ENCODE data around the gene RASA1.

Gene RASA1

GRCh38 chr5:87383216-87383615, 115.5 kb downstream of the RASA1 start:
- H2AFZ ChIP-seq (ENCODE audit: low read length), result no peak overlapping the region
- no peak overlapping the region for H3K14ac ChIP-seq (ENCODE audit: low read length)
- H3K36me3 ChIP-seq (replicated peaks in 1 of 2; ENCODE audit: control insufficient read depth in 2 of 2, insufficient read depth in 2 of 2, low read length in 2 of 2), result peaks cover 3 to 99% of the 10 kb centered on the region in 2 donors
- H2AK5ac ChIP-seq (ENCODE audit: low read depth, low read length), result no peak overlapping the region
- no peaks in the 10 kb centered on the region for H3K27me3 ChIP-seq (ENCODE audit: control insufficient read depth in 3 of 3, insufficient read depth in 3 of 3, low read depth in 1 of 3, low read length in 3 of 3)
- H3K9me3 ChIP-seq (replicated peaks in 1 of 2; ENCODE audit: control insufficient read depth in 2 of 2, insufficient read depth in 1 of 2, low read depth in 1 of 2, low read length in 2 of 2), result no peaks in the 10 kb centered on the region
- WGBS, 2 donors (ENCODE audit: extremely low coverage in 2 of 2, insufficient read length in 2 of 2, insufficient replicate concordance in 1 of 2), result no CpG with 5 or more reads among the region's 1 CpG
- H3K9ac ChIP-seq (ENCODE audit: low read depth, low read length, poor library complexity), result no peak overlapping the region
- H4K91ac ChIP-seq (ENCODE audit: low read depth, low read length, poor library complexity), result no peak overlapping the region
- no peak overlapping the region for H3K27ac ChIP-seq (replicated peaks; ENCODE audit: low read length)
- H3K4me3 ChIP-seq (ENCODE audit: low read length in 2 of 2), result no peak overlapping the region
- no peak overlapping the region for H2BK12ac ChIP-seq (ENCODE audit: low read length)
- H3K4ac ChIP-seq (ENCODE audit: low read length), result no peak overlapping the region
- H3K4me1 ChIP-seq (ENCODE audit: control insufficient read depth in 2 of 2, insufficient read depth in 1 of 2, low read depth in 1 of 2, low read length in 2 of 2), result no peaks in the 10 kb centered on the region
- H2BK5ac ChIP-seq (ENCODE audit: low read length), result no peak overlapping the region
- no peak overlapping the region for H2BK15ac ChIP-seq (ENCODE audit: low read length)
- no peak overlapping the region for H2BK120ac ChIP-seq (ENCODE audit: low read depth, low read length)
- no peak overlapping the region for H3K4me2 ChIP-seq (ENCODE audit: insufficient read depth, low read length, poor library complexity, severe bottlenecking)
- DNase-seq (ENCODE audit: low spot score), result no peak
- no peak overlapping the region for H3K18ac ChIP-seq (ENCODE audit: low read length)
- no peak overlapping the region for H4K8ac ChIP-seq (ENCODE audit: low read depth, low read length)
- no peak overlapping the region for H3K23ac ChIP-seq (ENCODE audit: low read depth, low read length, poor library complexity)
- no peaks in the 10 kb centered on the region for H3K79me1 ChIP-seq (ENCODE audit: low read depth, low read length)

GRCh38 chr5:87385802-87386201, 118.1 kb downstream of the RASA1 start:
- Histone ChIP-seq H2AFZ (ENCODE audit: low read length) (no peak overlapping the region), H3K36me3 (replicated peaks in 1 of 2; ENCODE audit: control insufficient read depth in 2 of 2, insufficient read depth in 2 of 2, low read length in 2 of 2) (peaks cover 8 to 99% of the 10 kb centered on the region in 2 donors), H3K4me2 (ENCODE audit: insufficient read depth, low read length, poor library complexity, severe bottlenecking) (no peak overlapping the region), H3K18ac (ENCODE audit: low read length) (no peak overlapping the region), H3K27ac (replicated peaks; ENCODE audit: low read length) (no peak overlapping the region), H2BK5ac (ENCODE audit: low read length) (no peak overlapping the region), H3K4me1 (ENCODE audit: control insufficient read depth in 2 of 2, insufficient read depth in 1 of 2, low read depth in 1 of 2, low read length in 2 of 2) (no peaks in the 10 kb centered on the region), H2BK15ac (ENCODE audit: low read length) (no peak overlapping the region), H3K4me3 (ENCODE audit: low read length in 2 of 2) (no peak overlapping the region), H3K4ac (ENCODE audit: low read length) (no peak overlapping the region), H3K27me3 (ENCODE audit: control insufficient read depth in 3 of 3, insufficient read depth in 3 of 3, low read depth in 1 of 3, low read length in 3 of 3) (no peaks in the 10 kb centered on the region), H3K9ac (ENCODE audit: low read depth, low read length, poor library complexity) (no peak overlapping the region), H2BK120ac (ENCODE audit: low read depth, low read length) (no peak overlapping the region), H2BK12ac (ENCODE audit: low read length) (no peak overlapping the region), H3K14ac (ENCODE audit: low read length) (no peak overlapping the region), H3K23ac (ENCODE audit: low read depth, low read length, poor library complexity) (no peak overlapping the region), H3K79me1 (ENCODE audit: low read depth, low read length) (no peaks in the 10 kb centered on the region), H4K8ac (ENCODE audit: low read depth, low read length) (no peak overlapping the region), H3K9me3 (replicated peaks in 1 of 2; ENCODE audit: control insufficient read depth in 2 of 2, insufficient read depth in 1 of 2, low read depth in 1 of 2, low read length in 2 of 2) (no peaks in the 10 kb centered on the region), H2AK5ac (ENCODE audit: low read depth, low read length) (no peak overlapping the region), H4K91ac (ENCODE audit: low read depth, low read length, poor library complexity) (no peak overlapping the region)
- no peak for DNase-seq (ENCODE audit: low spot score)
- WGBS, 2 donors (ENCODE audit: extremely low coverage in 2 of 2, insufficient read length in 2 of 2, insufficient replicate concordance in 1 of 2), result no CpG with 5 or more reads among the region's 2 CpGs

- no peak overlapping the region for H3K9ac ChIP-seq (ENCODE audit: low read depth, low read length, poor library complexity)
- H4K8ac ChIP-seq (ENCODE audit: low read depth, low read length), result no peak overlapping the region
- H2BK15ac ChIP-seq (ENCODE audit: low read length), result no peak overlapping the region
- H3K36me3 ChIP-seq (replicated peaks in 1 of 2; ENCODE audit: control insufficient read depth in 2 of 2, insufficient read depth in 2 of 2, low read length in 2 of 2), result peaks cover 18 to 99% of the 10 kb centered on the region in 2 donors
- H2BK5ac ChIP-seq (ENCODE audit: low read length), result no peak overlapping the region
- no peak overlapping the region for H3K4me3 ChIP-seq (ENCODE audit: low read length in 2 of 2)
- H3K4ac ChIP-seq (ENCODE audit: low read length), result no peak overlapping the region
- H3K18ac ChIP-seq (ENCODE audit: low read length), result no peak overlapping the region
- no CpG with 5 or more reads among the region's 2 CpGs for WGBS, 2 donors (ENCODE audit: extremely low coverage in 2 of 2, insufficient read length in 2 of 2, insufficient replicate concordance in 1 of 2)
- H3K23ac ChIP-seq (ENCODE audit: low read depth, low read length, poor library complexity), result no peak overlapping the region
- H2AK5ac ChIP-seq (ENCODE audit: low read depth, low read length), result no peak overlapping the region
- no peak for DNase-seq (ENCODE audit: low spot score)
- no peak overlapping the region for H3K27ac ChIP-seq (replicated peaks; ENCODE audit: low read length)
- no peak overlapping the region for H2BK120ac ChIP-seq (ENCODE audit: low read depth, low read length)
- H3K14ac ChIP-seq (ENCODE audit: low read length), result no peak overlapping the region
- H3K79me1 ChIP-seq (ENCODE audit: low read depth, low read length), result no peaks in the 10 kb centered on the region
- H3K4me1 ChIP-seq (ENCODE audit: control insufficient read depth in 2 of 2, insufficient read depth in 1 of 2, low read depth in 1 of 2, low read length in 2 of 2), result no peaks in the 10 kb centered on the region
- H2BK12ac ChIP-seq (ENCODE audit: low read length), result no peak overlapping the region
- no peak overlapping the region for H4K91ac ChIP-seq (ENCODE audit: low read depth, low read length, poor library complexity)
- no peak overlapping the region for H3K4me2 ChIP-seq (ENCODE audit: insufficient read depth, low read length, poor library complexity, severe bottlenecking)
- H2AFZ ChIP-seq (ENCODE audit: low read length), result no peak overlapping the region
- no peaks in the 10 kb centered on the region for H3K27me3 ChIP-seq (ENCODE audit: control insufficient read depth in 3 of 3, insufficient read depth in 3 of 3, low read depth in 1 of 3, low read length in 3 of 3)
- no peaks in the 10 kb centered on the region for H3K9me3 ChIP-seq (replicated peaks in 1 of 2; ENCODE audit: control insufficient read depth in 2 of 2, insufficient read depth in 1 of 2, low read depth in 1 of 2, low read length in 2 of 2)
Observed at GRCh38 chr5:87388129-87388528, 120.4 kb downstream of the RASA1 start.

- Histone ChIP-seq H3K23ac (ENCODE audit: low read depth, low read length, poor library complexity) (no peak overlapping the region), H2BK120ac (ENCODE audit: low read depth, low read length) (no peak overlapping the region), H3K4me3 (ENCODE audit: low read length in 2 of 2) (no peak overlapping the region), H2AK5ac (ENCODE audit: low read depth, low read length) (no peak overlapping the region), H3K9ac (ENCODE audit: low read depth, low read length, poor library complexity) (no peak overlapping the region), H4K91ac (ENCODE audit: low read depth, low read length, poor library complexity) (no peak overlapping the region), H2BK15ac (ENCODE audit: low read length) (no peak overlapping the region), H3K9me3 (replicated peaks in 1 of 2; ENCODE audit: control insufficient read depth in 2 of 2, insufficient read depth in 1 of 2, low read depth in 1 of 2, low read length in 2 of 2) (no peaks in the 10 kb centered on the region), H3K4me1 (ENCODE audit: control insufficient read depth in 2 of 2, insufficient read depth in 1 of 2, low read depth in 1 of 2, low read length in 2 of 2) (no peaks in the 10 kb centered on the region), H3K79me1 (ENCODE audit: low read depth, low read length) (no peaks in the 10 kb centered on the region), H3K14ac (ENCODE audit: low read length) (no peak overlapping the region), H2AFZ (ENCODE audit: low read length) (no peak overlapping the region), H3K36me3 (replicated peaks in 1 of 2; ENCODE audit: control insufficient read depth in 2 of 2, insufficient read depth in 2 of 2, low read length in 2 of 2) (peaks cover 16 to 100% of the 10 kb centered on the region in 2 donors), H3K4ac (ENCODE audit: low read length) (no peak overlapping the region), H4K8ac (ENCODE audit: low read depth, low read length) (no peak overlapping the region), H2BK5ac (ENCODE audit: low read length) (no peak overlapping the region), H3K18ac (ENCODE audit: low read length) (no peak overlapping the region), H2BK12ac (ENCODE audit: low read length) (no peak overlapping the region), H3K27me3 (ENCODE audit: control insufficient read depth in 3 of 3, insufficient read depth in 3 of 3, low read depth in 1 of 3, low read length in 3 of 3) (no peaks in the 10 kb centered on the region), H3K4me2 (ENCODE audit: insufficient read depth, low read length, poor library complexity, severe bottlenecking) (no peak overlapping the region), H3K27ac (replicated peaks; ENCODE audit: low read length) (no peak overlapping the region)
- no peak for DNase-seq (ENCODE audit: low spot score)
- WGBS, 2 donors (ENCODE audit: extremely low coverage in 2 of 2, insufficient read length in 2 of 2, insufficient replicate concordance in 1 of 2), result no CpG with 5 or more reads among the region's 14 CpGs
Observed at GRCh38 chr5:87389296-87390034, 121.8 kb downstream of the RASA1 start.
